ENCODE measurements around the gene LSP1. TPM values are rescaled to one million over a fixed set of nuclear protein-coding genes. Genes with fewer than 3 reads are reported as not detected.

Gene LSP1
- total and polyA plus RNA-seq, 2 of the 4 experiments (the other 2 are of a cell fraction): not detected

- peaks cover 45% of the 10 kb centered on the region for H3K27me3 ChIP-seq (ENCODE audit: control insufficient read depth, insufficient read depth, low read length)
- ChIA-PET POLR2A (ENCODE audit: unreplicated experiment) (no interaction called here), CTCF (no interaction called here)
- dilution Hi-C loops (cut with HindIII; ENCODE audit: low sequenced_read_pairs, unreplicated experiment): no loop called here
- no peak overlapping the region for H2AFZ ChIP-seq (replicated peaks; ENCODE audit: low read length, poor library complexity)
- H3K4ac ChIP-seq (ENCODE audit: low read depth, low read length): no peak overlapping the region
- no peaks in the 10 kb centered on the region for H3K9me1 ChIP-seq (ENCODE audit: insufficient read depth, low read length)
- no peak for DNase-seq
- no peaks in the 10 kb centered on the region for H4K20me1 ChIP-seq (ENCODE audit: insufficient read depth, low read length)
- in situ Hi-C loops (cut with MboI; ENCODE audit: low sequenced_read_pairs): no loop called here
- H3K79me1 ChIP-seq (ENCODE audit: low read depth in 1 of 2, low read length in 2 of 2): no peaks in the 10 kb centered on the region
- no peak overlapping the region for H4K5ac ChIP-seq (ENCODE audit: low read depth, low read length)
- no peak overlapping the region for H3K18ac ChIP-seq (ENCODE audit: low read depth, low read length)
- H3K14ac ChIP-seq (replicated peaks; ENCODE audit: low read depth, low read length): no peak overlapping the region
- no peak overlapping the region for H4K91ac ChIP-seq (ENCODE audit: insufficient read depth, low read depth, low read length)
- no peaks in the 10 kb centered on the region for H3K9me3 ChIP-seq (ENCODE audit: control insufficient read depth, insufficient read depth, low read length)
- H3K27ac ChIP-seq (ENCODE audit: insufficient read depth, low read length): no peak overlapping the region
- no peak for ATAC-seq (ENCODE audit: low read depth)
- H2BK5ac ChIP-seq (ENCODE audit: low read depth, low read length, poor library complexity, severe bottlenecking): no peak overlapping the region
- no peak overlapping the region for H4K8ac ChIP-seq (ENCODE audit: low read depth in 2 of 2, low read length in 2 of 2)
- H3K4me1 ChIP-seq (ENCODE audit: control insufficient read depth, insufficient read depth, low read length): no peaks in the 10 kb centered on the region
- BruUV-seq (replicated peaks): no TSS peak
- WGBS, 2 experiments (ENCODE audit: extremely low coverage in 2 of 2, insufficient read length in 1 of 2): 60% methylated on average over 5 of the region's 23 CpGs; no CpG with 5 or more reads in 1 of the 2 experiments
- intact Hi-C loops (cut with micrococcal nuclease): no loop called here
- H3K36me3 ChIP-seq (ENCODE audit: control insufficient read depth, insufficient read depth, low read length): no peaks in the 10 kb centered on the region
- no peak overlapping the region for H3K23ac ChIP-seq (ENCODE audit: low read depth, low read length)
- no peak overlapping the region for H2AK9ac ChIP-seq (replicated peaks; ENCODE audit: low read depth, low read length, poor library complexity)
- no peak overlapping the region for H3K56ac ChIP-seq (ENCODE audit: extremely low read depth, insufficient read depth, low read length)
- H3K4me3 ChIP-seq (ENCODE audit: insufficient read depth, low read depth, low read length): no peak overlapping the region
- no peak overlapping the region for H2AK5ac ChIP-seq (ENCODE audit: low read depth, low read length)
- H2BK20ac ChIP-seq (ENCODE audit: low read depth, low read length): no peak overlapping the region
- H2BK15ac ChIP-seq (ENCODE audit: low read depth, low read length): no peak overlapping the region
- H3K4me2 ChIP-seq (ENCODE audit: low read depth, low read length): no peak overlapping the region
- H3K9ac ChIP-seq (ENCODE audit: low read depth, low read length): no peak overlapping the region
- H2BK120ac ChIP-seq (ENCODE audit: low read depth, low read length): no peak overlapping the region
- TF ChIP-seq ELK1 (IDR thresholded peaks at IDR 0.05; ENCODE audit: borderline replicate concordance, low read depth, low read length) (no peak), RFX5 (IDR thresholded peaks at IDR 0.05; ENCODE audit: low read depth, low read length) (no peak), CTCF (conservative IDR thresholded peaks at IDR 0.05; ENCODE audit: low read depth, low read length) (no peak), SMC3 (IDR thresholded peaks at IDR 0.05; ENCODE audit: low read depth, low read length) (no peak), RAD21 (IDR thresholded peaks at IDR 0.05; ENCODE audit: low read length) (no peak), NFE2L2 (IDR thresholded peaks at IDR 0.05; ENCODE audit: low read depth, low read length) (no peak), BHLHE40 (IDR thresholded peaks at IDR 0.05; ENCODE audit: low read depth, low read length) (no peak), CEBPB (IDR thresholded peaks at IDR 0.05; ENCODE audit: low read depth, low read length) (no peak), USF2 (IDR thresholded peaks at IDR 0.05; ENCODE audit: low read depth, low read length) (no peak), MXI1 (IDR thresholded peaks at IDR 0.05; ENCODE audit: borderline replicate concordance, low read depth, low read length) (no peak), POLR2A (IDR thresholded peaks at IDR 0.05; ENCODE audit: low read depth, low read length) (no peak), CHD1 (IDR thresholded peaks at IDR 0.05; ENCODE audit: low read depth, low read length) (no peak), RCOR1 (IDR thresholded peaks at IDR 0.05; ENCODE audit: insufficient replicate concordance, low read length) (no peak), FOS (IDR thresholded peaks at IDR 0.05; ENCODE audit: low read depth, low read length) (no peak), MAZ (IDR thresholded peaks at IDR 0.05; ENCODE audit: borderline replicate concordance, low read depth, low read length) (no peak)
Measured at GRCh38 chr11:1844221-1845094, 8.4 kb upstream of the LSP1 start.
